H1 (cell line): ENCODE results near the gene PGPEP1. TPM values are rescaled to one million over a fixed set of nuclear protein-coding genes. Genes with fewer than 3 reads are reported as not detected.
A peak's percentile ranks its signal among the peaks of the same experiment; 100 is the strongest.

Experiments used
- CTCF ChIA-PET: fragments of 300-600 bp; sonication (Branson Sonifier 250); formaldehyde crosslinking; loops from one replicate; lab custom pipeline; 2021; ENCODE audit not compliant: partially characterized antibody; lab: Charles Lee
- POLR2A ChIA-PET: fragments of 300-600 bp; sonication (Branson Sonifier 250); formaldehyde crosslinking; loops from one replicate; lab custom pipeline; 2021; ENCODE audit warnings: inconsistent platforms; ENCODE audit not compliant: partially characterized antibody; lab: Charles Lee
- DNase-seq, 2 experiments: peaks; one replicate each; pipeline versions ENCODE4 v3.0.0 to v3.0.0-alpha.2; 2010 to 2022; ENCODE audit warnings: low spot score in 2 of 2, low read depth in 1 of 2, mixed read lengths in 1 of 2
- FAIRE-seq: peaks from 2 replicates; lab custom pipeline; 2011; peaks lifted over from hg19 to GRCh38; lab: Jason Lieb, UNC
- H2AFZ ChIP-seq: 2 replicates; pipeline ENCODE4 v1.8.1; 2012; ENCODE audit warnings: low read length, inconsistent platforms
- H2AK5ac ChIP-seq: 2 replicates; pipeline ENCODE4 v1.6.1; 2013; ENCODE audit warnings: low read depth, low read length
- H2BK120ac ChIP-seq: replicated peaks from 2 replicates; pipeline ENCODE3; 2013; ENCODE audit warnings: low read depth, low read length, inconsistent platforms
- H2BK12ac ChIP-seq: 2 replicates; pipeline ENCODE4 v1.6.1; 2013; ENCODE audit warnings: low read depth, low read length
- H2BK15ac ChIP-seq: 2 replicates; pipeline ENCODE4 v1.6.1; 2013; ENCODE audit warnings: low read length
- H2BK20ac ChIP-seq: 2 replicates; pipeline ENCODE4 v1.6.1; 2013; ENCODE audit warnings: low read length
- H2BK5ac ChIP-seq: 2 replicates; pipeline ENCODE4 v1.6.1; 2013; ENCODE audit warnings: low read depth, low read length
- H3K14ac ChIP-seq: 2 replicates; pipeline ENCODE4 v1.6.1; 2013; ENCODE audit warnings: inconsistent platforms; ENCODE audit not compliant: insufficient read length
- H3K18ac ChIP-seq: 2 replicates; pipeline ENCODE4 v1.6.1; 2013; ENCODE audit warnings: low read length; ENCODE audit errors: extremely low read depth
- H3K23ac ChIP-seq: 2 replicates; pipeline ENCODE4 v1.6.1; 2013; ENCODE audit warnings: inconsistent platforms; ENCODE audit not compliant: insufficient read length
- H3K23me2 ChIP-seq: 2 replicates; pipeline ENCODE4 v1.6.1; 2013; ENCODE audit warnings: low read depth, low read length
- H3K27ac ChIP-seq: 2 replicates; pipeline ENCODE4 v1.6.1; 2011; ENCODE audit warnings: low read depth, low read length, inconsistent platforms
- H3K27me3 ChIP-seq, 4 experiments: replicated peaks in 1 of 4; 1 replicate in 1 of 4; 2 replicates in 3 of 4; pipeline versions ENCODE4 v1.6.1 to v1.8.1; 2011 to 2013; ENCODE audit warnings: low read length in 3 of 4, mild to moderate bottlenecking in 3 of 4, inconsistent platforms in 2 of 4, mixed read lengths in 2 of 4, moderate library complexity in 1 of 4; ENCODE audit not compliant: control insufficient read depth in 3 of 4, insufficient read depth in 3 of 4; ENCODE audit errors: extremely low read depth in 1 of 4
- H3K36me3 ChIP-seq, 4 experiments: 2 replicates each; pipeline versions ENCODE4 v1.6.1 to v1.8.1; 2011 to 2013; ENCODE audit warnings: mild to moderate bottlenecking in 4 of 4, low read length in 3 of 4, moderate library complexity in 2 of 4, control low read depth in 1 of 4, inconsistent platforms in 1 of 4; ENCODE audit not compliant: insufficient read depth in 4 of 4, control insufficient read depth in 2 of 4
- H3K4ac ChIP-seq: replicated peaks from 2 replicates; pipeline ENCODE3; 2013; ENCODE audit warnings: low read length, low read depth, mixed read lengths, inconsistent platforms; ENCODE audit not compliant: insufficient read length
- H3K4me1 ChIP-seq, 4 experiments: replicated peaks in 1 of 4; 1 replicate in 1 of 4; 2 replicates in 3 of 4; pipeline versions ENCODE4 v1.6.1 to v1.8.1; 2011 to 2013; ENCODE audit warnings: low read length in 3 of 4, inconsistent platforms in 2 of 4, mixed read lengths in 1 of 4; ENCODE audit not compliant: insufficient read depth in 4 of 4, control insufficient read depth in 3 of 4
- H3K4me2 ChIP-seq, 2 experiments: 2 replicates each; pipeline versions ENCODE4 v1.6.1 to v1.8.1; 2011 to 2013; ENCODE audit warnings: low read depth in 2 of 2, low read length in 2 of 2, control low read depth in 1 of 2, inconsistent platforms in 1 of 2, mild to moderate bottlenecking in 1 of 2; ENCODE audit not compliant: insufficient read depth in 1 of 2
- H3K4me3 ChIP-seq, 4 experiments: fragments of 200-600, 300-600 bp in 1 of 4; sonication (generic), shearing (Covaris generic), sonication (Bioruptor Twin) in 1 of 4; 2 replicates each; pipeline versions ENCODE4 v1.5.1 to v1.8.1; 2011 to 2016; ENCODE audit warnings: low read length in 4 of 4, low read depth in 3 of 4, control low read depth in 2 of 4, inconsistent platforms in 2 of 4, mild to moderate bottlenecking in 2 of 4, mixed read lengths in 1 of 4, moderate library complexity in 1 of 4; ENCODE audit not compliant: insufficient read depth in 2 of 4; ENCODE audit errors: extremely low read depth in 1 of 4
- H3K56ac ChIP-seq: replicated peaks from 2 replicates; pipeline ENCODE3; 2013; ENCODE audit warnings: low read depth, mild to moderate bottlenecking, mixed read lengths, low read length, inconsistent platforms; ENCODE audit not compliant: insufficient read length
- H3K79me1 ChIP-seq: 2 replicates; pipeline ENCODE4 v1.6.1; 2013; ENCODE audit warnings: low read depth, low read length, control low read depth
- H3K79me2 ChIP-seq, 2 experiments: 2 replicates each; pipeline versions ENCODE4 v1.6.1 to v1.8.1; 2012 to 2013; ENCODE audit warnings: low read length in 2 of 2, mild to moderate bottlenecking in 2 of 2, inconsistent platforms in 1 of 2; ENCODE audit not compliant: insufficient read depth in 2 of 2, control insufficient read depth in 1 of 2
- H3K9ac ChIP-seq, 4 experiments: replicated peaks in 1 of 4; 1 replicate in 1 of 4; 2 replicates in 3 of 4; pipeline versions ENCODE4 v1.6.1 to v1.8.1; 2011 to 2013; ENCODE audit warnings: low read depth in 3 of 4, low read length in 3 of 4, control low read depth in 2 of 4, mild to moderate bottlenecking in 2 of 4, moderate library complexity in 2 of 4, inconsistent platforms in 1 of 4; ENCODE audit errors: extremely low read depth in 1 of 4
- H3K9me3 ChIP-seq, 2 experiments: 2 replicates each; pipeline versions ENCODE4 v1.6.1 to v1.8.1; 2012 to 2013; ENCODE audit warnings: mild to moderate bottlenecking in 2 of 2, moderate library complexity in 2 of 2, control low read depth in 1 of 2, inconsistent platforms in 1 of 2, low read depth in 1 of 2, low read length in 1 of 2, mixed read lengths in 1 of 2; ENCODE audit not compliant: insufficient read depth in 2 of 2
- H4K20me1 ChIP-seq, 2 experiments: replicated peaks in 1 of 2; 2 replicates each; pipeline versions ENCODE3 to v1.8.1; 2011 to 2013; ENCODE audit warnings: inconsistent platforms in 2 of 2, low read length in 2 of 2, mild to moderate bottlenecking in 1 of 2; ENCODE audit not compliant: insufficient read depth in 2 of 2, control insufficient read depth in 1 of 2
- H4K5ac ChIP-seq: 2 replicates; pipeline ENCODE4 v1.6.1; 2013; ENCODE audit warnings: low read length, low read depth, mixed read lengths, inconsistent platforms; ENCODE audit not compliant: insufficient read length
- H4K8ac ChIP-seq: 2 replicates; pipeline ENCODE4 v1.8.0; 2013; ENCODE audit warnings: mild to moderate bottlenecking, moderate library complexity, low read length, inconsistent platforms; ENCODE audit not compliant: insufficient read depth; ENCODE audit errors: extremely low read depth
- H4K91ac ChIP-seq: replicated peaks from 2 replicates; pipeline ENCODE3; 2013; ENCODE audit warnings: low read length, mixed read lengths, inconsistent platforms; ENCODE audit not compliant: insufficient read length
- BRCA1 ChIP-seq: IDR thresholded peaks from 2 replicates; pipeline ENCODE4 v1.6.1; 2012; ENCODE audit warnings: low read depth, low read length, improper control_type of control experiment
- CEBPB ChIP-seq: IDR thresholded peaks from 2 replicates; pipeline ENCODE4 v1.6.1; 2012; ENCODE audit warnings: low read depth, low read length
- FOSL1 ChIP-seq: IDR thresholded peaks from 2 replicates; pipeline ENCODE4 v1.6.1; 2011; ENCODE audit warnings: mild to moderate bottlenecking, low read depth, low read length, moderate library complexity; ENCODE audit not compliant: insufficient read depth
- GABPA ChIP-seq: IDR thresholded peaks from 2 replicates; pipeline ENCODE4 v1.6.1; 2011; ENCODE audit warnings: mild to moderate bottlenecking, low read length, moderate library complexity, borderline replicate concordance; ENCODE audit not compliant: insufficient read depth
- POU5F1 ChIP-seq: IDR thresholded peaks from 2 replicates; pipeline ENCODE4 v1.6.1; 2011; ENCODE audit warnings: low read depth, mild to moderate bottlenecking, low read length, moderate library complexity
- SP4 ChIP-seq: IDR thresholded peaks from 2 replicates; pipeline ENCODE4 v1.6.1; 2012; ENCODE audit warnings: low read length, inconsistent platforms
- USF2 ChIP-seq: IDR thresholded peaks from 2 replicates; pipeline ENCODE4 v1.6.1; 2011; ENCODE audit warnings: low read length, improper control_type of control experiment
- WGBS, 2 experiments: shearing (Covaris generic) in 1 of 2; methylation state at CpG; one replicate each; pipeline versions ENCODE4 v1.1.6 to v1.1.7; 2013 to 2015; ENCODE audit warnings: low lambda C conversion rate in 2 of 2, mixed read lengths in 2 of 2, inconsistent platforms in 1 of 2, low coverage in 1 of 2, missing lambda C conversion rate in 1 of 2; ENCODE audit not compliant: insufficient replicate concordance in 2 of 2, insufficient coverage in 1 of 2, insufficient read length in 1 of 2; ENCODE audit errors: extremely low coverage in 1 of 2, missing lambda C conversion rate in 1 of 2; 5-methylcytosine and 5-hydroxymethylcytosine counted together
- polyA plus RNA-seq, 7 experiments: library from polyadenylated mRNA; depleted of rRNA in 3 of 7; stranded (reverse) in 5 of 7; unstranded in 2 of 7; fragments of >200 nt in 5 of 7; fragments of 200-250 nt in 2 of 7; gene quantifications; 1 replicate in 5 of 7; 2 replicates in 1 of 7; 4 replicates in 1 of 7; pipeline versions ENCODE4 v1.2.1 to v1.2.3, GENCODE V29; 2011 to 2013; ENCODE audit warnings: missing spikeins in 2 of 7, mixed read lengths in 2 of 7
- total RNA-seq: library from RNA; stranded (reverse); fragmentation: NEBNext Ultra II Directional; extraction: Animal tissue kit (Norgen Biotek cat#: 25700); gene quantifications from 2 replicates; pipeline ENCODE4 v1.2.1, GENCODE V29; 2021
- TF ChIP-seq, protein P1 (sequence below): IDR thresholded peaks from 2 replicates; pipeline ENCODE4 v1.6.1; 2012; ENCODE audit warnings: low read length, inconsistent platforms

PGPEP1 gene
- total and polyA plus RNA-seq, 2 of the 8 experiments (the other 6 are each of a cell fraction or from before 2014, with no cell fraction given): 17.0 to 33.4 TPM

- H4K20me1 ChIP-seq: peaks cover 0 to 8% of the 10 kb centered on the region in 2 experiments
- peak overlapping the region; percentile 82 for H2BK12ac ChIP-seq
- no peaks in the 10 kb centered on the region for H3K79me1 ChIP-seq
- H3K23ac ChIP-seq: no peak overlapping the region
- DNase-seq: peak in 1 of 2 experiments; percentile 88
- peak overlapping the region; percentile 66; the same call in 1 of the 2 replicates for H2BK20ac ChIP-seq
- peak overlapping the region; percentile 55 to 75 (median 66) for H3K4me3 ChIP-seq
- H3K4me1 ChIP-seq: peaks cover 4 to 35% (median 27%) of the 10 kb centered on the region in 4 experiments
- peak overlapping the region; percentile 85 for H3K4ac ChIP-seq
- 1% methylated on average over 29 of the region's 75 CpGs; no CpG with 5 or more reads in 1 of the 2 experiments for WGBS, 2 experiments
- H3K79me2 ChIP-seq: no peaks in the 10 kb centered on the region
- peak overlapping the region; percentile 95 for H2BK15ac ChIP-seq
- peak overlapping the region; percentile 88 for H2BK120ac ChIP-seq
- H3K14ac ChIP-seq: peak overlapping the region; percentile 50
- CTCF ChIA-PET: interaction anchor here (1.0 to 3.5 kb wide), 7 partner anchors 10 to 119 kb away, joined by 3 to 52 read pairs (median 6); partner anchors contain the start of gene JUND
- H2AK5ac ChIP-seq: no peak overlapping the region
- peak overlapping the region; percentile 97 for H3K18ac ChIP-seq
- POLR2A ChIA-PET: interaction anchor here (0.9 to 6.2 kb wide), 21 partner anchors 9 to 140 kb away, joined by 3 to 237 read pairs (median 4); partner anchors contain the start of genes IQCN, JUND, LSM4 and SSBP4
- H3K56ac ChIP-seq: peak overlapping the region; percentile 84
- H3K23me2 ChIP-seq: peaks cover 31% of the 10 kb centered on the region
- peak overlapping the region; percentile 93 for H4K8ac ChIP-seq
- H4K91ac ChIP-seq: peak overlapping the region; percentile 98
- H2AFZ ChIP-seq: peak overlapping the region; percentile 3; the same call in 1 of the 2 replicates
- H2BK5ac ChIP-seq: peak overlapping the region; percentile 97
- peaks cover 0 to 5% (median 0%) of the 10 kb centered on the region in 4 experiments; a peak in 2 of 7 replicates for H3K27me3 ChIP-seq
- no peaks in the 10 kb centered on the region for H3K9me3 ChIP-seq
- peak overlapping the region in 3 of 4 experiments; percentile 56 to 65 (median 62); a peak in 6 of 7 replicates for H3K9ac ChIP-seq
- H3K4me2 ChIP-seq: peak overlapping the region; percentile 75 to 84
- H3K36me3 ChIP-seq: no peaks in the 10 kb centered on the region; a peak in 1 of 8 replicates
- peak overlapping the region; percentile 81 for H3K27ac ChIP-seq
- H4K5ac ChIP-seq: peak overlapping the region; percentile 92
- FAIRE-seq: no peak
- TF ChIP-seq FOSL1 (no peak), USF2 (no peak), CEBPB (no peak), GABPA (no peak), BRCA1 (no peak), SP4 (no peak), POU5F1 (no peak)
- TF ChIP-seq, protein P1, sequence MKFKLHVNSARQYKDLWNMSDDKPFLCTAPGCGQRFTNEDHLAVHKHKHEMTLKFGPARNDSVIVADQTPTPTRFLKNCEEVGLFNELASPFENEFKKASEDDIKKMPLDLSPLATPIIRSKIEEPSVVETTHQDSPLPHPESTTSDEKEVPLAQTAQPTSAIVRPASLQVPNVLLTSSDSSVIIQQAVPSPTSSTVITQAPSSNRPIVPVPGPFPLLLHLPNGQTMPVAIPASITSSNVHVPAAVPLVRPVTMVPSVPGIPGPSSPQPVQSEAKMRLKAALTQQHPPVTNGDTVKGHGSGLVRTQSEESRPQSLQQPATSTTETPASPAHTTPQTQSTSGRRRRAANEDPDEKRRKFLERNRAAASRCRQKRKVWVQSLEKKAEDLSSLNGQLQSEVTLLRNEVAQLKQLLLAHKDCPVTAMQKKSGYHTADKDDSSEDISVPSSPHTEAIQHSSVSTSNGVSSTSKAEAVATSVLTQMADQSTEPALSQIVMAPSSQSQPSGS: no peak
Measured at GRCh38 chr19:18291590-18292461, 48.6 kb upstream of the PGPEP1 start.
